ENCODE data around the gene HTRA1. TPM values are rescaled to one million over a fixed set of nuclear protein-coding genes. Genes with fewer than 3 reads are reported as not detected.

Gene HTRA1
- total RNA-seq, 3 donors from 2014 or later: 116 to 347 (median 152) TPM

- H3K36me3 ChIP-seq: no peaks in the 10 kb centered on the region
- H3K27me3 ChIP-seq: no peaks in the 10 kb centered on the region
- no peaks in the 10 kb centered on the region for H3K4me1 ChIP-seq
- no peak overlapping the region for H3K4me3 ChIP-seq
- peak in 1 of 2 donors; percentile 87 for DNase-seq (ENCODE audit: low spot score in 2 of 2)
- intact Hi-C loops (cut with DNase I; ENCODE audit: low total_unique reads): no loop called here
- no peak for TF ChIP-seq POLR2A (IDR thresholded peaks at IDR 0.05)
- TF ChIP-seq POLR2AphosphoS5 (IDR thresholded peaks at IDR 0.05): peak in 1 of 3 donors; percentile 41
- H3K9me3 ChIP-seq: no peaks in the 10 kb centered on the region
- H3K27ac ChIP-seq: peak overlapping the region; percentile 33 to 71
Observed at GRCh38 chr10:122510326-122510725, 49.0 kb downstream of the HTRA1 start.

GRCh38 chr10:122510736-122511135, 49.4 kb downstream of the HTRA1 start:
- Histone ChIP-seq H3K9me3 (no peaks in the 10 kb centered on the region), H3K27me3 (no peaks in the 10 kb centered on the region), H3K27ac (peak overlapping the region; percentile 33 to 71), H3K4me3 (no peak overlapping the region), H3K36me3 (no peaks in the 10 kb centered on the region), H3K4me1 (no peaks in the 10 kb centered on the region)
- TF ChIP-seq POLR2AphosphoS5 (IDR thresholded peaks at IDR 0.05) (no peak), POLR2A (IDR thresholded peaks at IDR 0.05) (no peak), CTCF (IDR thresholded peaks at IDR 0.05) (no peak)
- no peak for DNase-seq (ENCODE audit: low spot score in 2 of 2)
- intact Hi-C loops (cut with DNase I; ENCODE audit: low total_unique reads): no loop called here

- Histone ChIP-seq H3K36me3 (no peaks in the 10 kb centered on the region), H3K27ac (no peak overlapping the region), H3K9me3 (no peaks in the 10 kb centered on the region), H3K27me3 (no peaks in the 10 kb centered on the region), H3K4me3 (no peak overlapping the region), H3K4me1 (no peaks in the 10 kb centered on the region)
- DNase-seq (ENCODE audit: low spot score in 2 of 2): no peak
- intact Hi-C loops (cut with DNase I; ENCODE audit: low total_unique reads): no loop called here
- TF ChIP-seq POLR2A (IDR thresholded peaks at IDR 0.05): no peak
- no peak for TF ChIP-seq POLR2AphosphoS5 (IDR thresholded peaks at IDR 0.05)
- TF ChIP-seq CTCF (IDR thresholded peaks at IDR 0.05): no peak
Observed at GRCh38 chr10:122513053-122513452, 51.7 kb downstream of the HTRA1 start.

GRCh38 chr10:122514045-122514840, 52.9 kb downstream of the HTRA1 start:
- H3K4me3 ChIP-seq: no peak overlapping the region
- no peak overlapping the region for H3K27ac ChIP-seq
- no peaks in the 10 kb centered on the region for H3K9me3 ChIP-seq
- TF ChIP-seq POLR2A (IDR thresholded peaks at IDR 0.05): no peak
- no peak for TF ChIP-seq CTCF (IDR thresholded peaks at IDR 0.05)
- TF ChIP-seq POLR2AphosphoS5 (IDR thresholded peaks at IDR 0.05): no peak
- intact Hi-C loops (cut with DNase I; ENCODE audit: low total_unique reads): no loop called here
- H3K36me3 ChIP-seq: no peaks in the 10 kb centered on the region
- H3K4me1 ChIP-seq: no peaks in the 10 kb centered on the region
- no peak for DNase-seq (ENCODE audit: low spot score in 2 of 2)
- no peaks in the 10 kb centered on the region for H3K27me3 ChIP-seq

- Histone ChIP-seq H3K9me3 (no peaks in the 10 kb centered on the region), H3K27me3 (no peaks in the 10 kb centered on the region), H3K36me3 (no peaks in the 10 kb centered on the region), H3K4me3 (no peak overlapping the region), H3K4me1 (no peaks in the 10 kb centered on the region), H3K27ac (peak overlapping the region in 1 of 2 donors; percentile 63)
- no peak for TF ChIP-seq POLR2AphosphoS5 (IDR thresholded peaks at IDR 0.05)
- TF ChIP-seq POLR2A (IDR thresholded peaks at IDR 0.05): no peak
- TF ChIP-seq CTCF (IDR thresholded peaks at IDR 0.05): no peak
- intact Hi-C loops (cut with DNase I; ENCODE audit: low total_unique reads): no loop called here
- no peak for DNase-seq (ENCODE audit: low spot score in 2 of 2)
Observed at GRCh38 chr10:122515022-122515424, 53.7 kb downstream of the HTRA1 start.

All from breast epithelium (tissue), 4 donors.